Activated T-helper 17 cell treated with anti-CD3 and anti-CD28 coated beads, Interleukin-2, amount 50 U/mL, for 72 hours (primary cell): ENCODE measurements around the gene RBPJ. TPM values are rescaled to one million over a fixed set of nuclear protein-coding genes. Genes with fewer than 3 reads are reported as not detected.
"Not testable (repeated sequence)": the region's sequence is repeated elsewhere in the genome, so short reads cannot be mapped to it uniquely, and the experiment has no call there.

Experiments
- ATAC-seq: fragments of 150-1000 bp; cut with Tn5 transposase; replicated peaks from 2 replicates; pipeline ENCODE4 v1.10.0; 2021; ENCODE audit warnings: mild to moderate bottlenecking, moderate library complexity
- H3K27ac Mint-ChIP-seq: one replicate; pipeline ENCODE4 v1.8.0; 2022; ENCODE audit warnings: mixed read lengths
- H3K27me3 Mint-ChIP-seq: one replicate; pipeline ENCODE4 v1.8.0; 2022; ENCODE audit warnings: mixed read lengths
- H3K36me3 Mint-ChIP-seq: one replicate; pipeline ENCODE4 v1.8.0; 2022; ENCODE audit warnings: low read depth, mild to moderate bottlenecking, mixed read lengths
- H3K4me1 Mint-ChIP-seq: one replicate; pipeline ENCODE4 v1.8.0; 2022; ENCODE audit warnings: mixed read lengths
- H3K4me3 Mint-ChIP-seq: one replicate; pipeline ENCODE4 v1.8.0; 2022; ENCODE audit warnings: mild to moderate bottlenecking, mixed read lengths
- H3K9me3 Mint-ChIP-seq: one replicate; pipeline ENCODE4 v1.8.0; 2022; ENCODE audit warnings: mixed read lengths
- total RNA-seq, 2 donors: library from RNA; stranded (reverse); gene quantifications; one replicate each; pipeline ENCODE4 v1.2.3, GENCODE V29; 2022

Gene RBPJ
- total RNA-seq, 2 donors from 2014 or later, result 238 to 481 TPM

GRCh38 chr4:26343038-26343398 lies 22.2 kb downstream of the RBPJ start:
- Mint-ChIP-seq H3K4me3 (peak overlapping the region; percentile 50), H3K4me1 (peaks cover 57% of the 10 kb centered on the region), H3K27ac (no peak overlapping the region), H3K36me3 (peaks cover 78% of the 10 kb centered on the region), H3K27me3 (no peaks in the 10 kb centered on the region), H3K9me3 (no peaks in the 10 kb centered on the region)
- no peak for ATAC-seq

- Mint-ChIP-seq H3K9me3 (no peaks in the 10 kb centered on the region), H3K4me1 (peaks cover 63% of the 10 kb centered on the region), H3K27me3 (no peaks in the 10 kb centered on the region), H3K27ac (peak overlapping the region; percentile 57), H3K4me3 (peak overlapping the region; percentile 42), H3K36me3 (peaks cover 83% of the 10 kb centered on the region)
- ATAC-seq, result no peak
These were observed 24.2 kb downstream of the RBPJ start for GRCh38 chr4:26344901-26345564.

- Mint-ChIP-seq H3K27ac (peak overlapping the region; percentile 57), H3K4me1 (peaks cover 64% of the 10 kb centered on the region), H3K27me3 (no peaks in the 10 kb centered on the region), H3K36me3 (peaks cover 83% of the 10 kb centered on the region), H3K4me3 (peak overlapping the region; percentile 42), H3K9me3 (no peaks in the 10 kb centered on the region)
- ATAC-seq, result no peak
These were observed 24.7 kb downstream of the RBPJ start for GRCh38 chr4:26345565-26345938.

GRCh38 chr4:26346203-26346620 lies 25.4 kb downstream of the RBPJ start:
- Mint-ChIP-seq H3K27me3 (no peaks in the 10 kb centered on the region), H3K9me3 (no peaks in the 10 kb centered on the region), H3K27ac (peak overlapping the region; percentile 57), H3K36me3 (peaks cover 82% of the 10 kb centered on the region), H3K4me1 (peaks cover 60% of the 10 kb centered on the region), H3K4me3 (peak overlapping the region; percentile 42)
- no peak for ATAC-seq

GRCh38 chr4:26349496-26349895 lies 28.7 kb downstream of the RBPJ start:
- H3K4me1 Mint-ChIP-seq, result peaks cover 48% of the 10 kb centered on the region
- peak; percentile 48 for ATAC-seq
- no peak overlapping the region for H3K27ac Mint-ChIP-seq
- no peaks in the 10 kb centered on the region for H3K27me3 Mint-ChIP-seq
- H3K4me3 Mint-ChIP-seq, result no peak overlapping the region
- no peaks in the 10 kb centered on the region for H3K9me3 Mint-ChIP-seq
- peaks cover 84% of the 10 kb centered on the region for H3K36me3 Mint-ChIP-seq

- Mint-ChIP-seq H3K27ac (peak overlapping the region; percentile 17), H3K4me3 (no peak overlapping the region), H3K4me1 (peaks cover 40% of the 10 kb centered on the region), H3K36me3 (peaks cover 72% of the 10 kb centered on the region), H3K27me3 (no peaks in the 10 kb centered on the region), H3K9me3 (no peaks in the 10 kb centered on the region)
- ATAC-seq, result no peak
These were observed 30.9 kb downstream of the RBPJ start for GRCh38 chr4:26351685-26352084.

- H3K4me3 Mint-ChIP-seq, result no peak overlapping the region
- no peak overlapping the region for H3K27ac Mint-ChIP-seq
- peaks cover 45% of the 10 kb centered on the region for H3K36me3 Mint-ChIP-seq
- H3K9me3 Mint-ChIP-seq, result no peaks in the 10 kb centered on the region
- peaks cover 25% of the 10 kb centered on the region for H3K4me1 Mint-ChIP-seq
- H3K27me3 Mint-ChIP-seq, result no peaks in the 10 kb centered on the region
- ATAC-seq, result no peak
These were observed 33.7 kb downstream of the RBPJ start for GRCh38 chr4:26354491-26354890.

- Mint-ChIP-seq H3K27me3 (no peaks in the 10 kb centered on the region), H3K9me3 (no peaks in the 10 kb centered on the region), H3K27ac (no peak overlapping the region), H3K4me1 (peaks cover 21% of the 10 kb centered on the region), H3K36me3 (peaks cover 40% of the 10 kb centered on the region), H3K4me3 (no peak overlapping the region)
- ATAC-seq, result no peak
These were observed 34.7 kb downstream of the RBPJ start for GRCh38 chr4:26355392-26356052.

GRCh38 chr4:26356081-26356501 lies 35.3 kb downstream of the RBPJ start:
- peak; percentile 50 for ATAC-seq
- no peak overlapping the region for H3K4me3 Mint-ChIP-seq
- H3K9me3 Mint-ChIP-seq, result no peaks in the 10 kb centered on the region
- H3K27ac Mint-ChIP-seq, result no peak overlapping the region
- peaks cover 41% of the 10 kb centered on the region for H3K36me3 Mint-ChIP-seq
- peaks cover 25% of the 10 kb centered on the region for H3K4me1 Mint-ChIP-seq
- no peaks in the 10 kb centered on the region for H3K27me3 Mint-ChIP-seq

- ATAC-seq, H3K27ac Mint-ChIP-seq: not testable (repeated sequence)
These were observed 38.7 kb downstream of the RBPJ start for GRCh38 chr4:26359521-26359920.

GRCh38 chr4:26360273-26360672 lies 39.5 kb downstream of the RBPJ start:
- H3K27me3 Mint-ChIP-seq, result no peaks in the 10 kb centered on the region
- no peak for ATAC-seq
- H3K36me3 Mint-ChIP-seq, result peaks cover 51% of the 10 kb centered on the region
- peaks cover 18% of the 10 kb centered on the region for H3K4me1 Mint-ChIP-seq
- H3K4me3 Mint-ChIP-seq, result peak overlapping the region; percentile 37
- no peak overlapping the region for H3K27ac Mint-ChIP-seq
- H3K9me3 Mint-ChIP-seq, result no peaks in the 10 kb centered on the region

More at GRCh38 chr4:26359521-26359920, 38.7 kb downstream of the RBPJ start:
- H3K4me1 Mint-ChIP-seq, result peaks cover 23% of the 10 kb centered on the region
- not testable (repeated sequence) for H3K4me3 Mint-ChIP-seq, H3K27me3 Mint-ChIP-seq, H3K9me3 Mint-ChIP-seq
- H3K36me3 Mint-ChIP-seq, result peaks cover 50% of the 10 kb centered on the region

GRCh38 chr4:26360864-26361263 lies 40.0 kb downstream of the RBPJ start:
- no peaks in the 10 kb centered on the region for H3K9me3 Mint-ChIP-seq
- H3K4me3 Mint-ChIP-seq, result peak overlapping the region; percentile 37
- peaks cover 18% of the 10 kb centered on the region for H3K4me1 Mint-ChIP-seq
- H3K27ac Mint-ChIP-seq, result no peak overlapping the region
- ATAC-seq, result peak; percentile 19
- no peaks in the 10 kb centered on the region for H3K27me3 Mint-ChIP-seq
- peaks cover 57% of the 10 kb centered on the region for H3K36me3 Mint-ChIP-seq

- H3K9me3 Mint-ChIP-seq, result no peaks in the 10 kb centered on the region
- no peak for ATAC-seq
- peak overlapping the region; percentile 37 for H3K4me3 Mint-ChIP-seq
- H3K27ac Mint-ChIP-seq, result no peak overlapping the region
- H3K36me3 Mint-ChIP-seq, result peaks cover 61% of the 10 kb centered on the region
- H3K27me3 Mint-ChIP-seq, result no peaks in the 10 kb centered on the region
- peaks cover 18% of the 10 kb centered on the region for H3K4me1 Mint-ChIP-seq
These were observed 40.5 kb downstream of the RBPJ start for GRCh38 chr4:26361297-26361696.

GRCh38 chr4:26362745-26363439 lies 42.1 kb downstream of the RBPJ start:
- Mint-ChIP-seq H3K27ac (no peak overlapping the region), H3K9me3 (no peaks in the 10 kb centered on the region), H3K4me3 (no peak overlapping the region), H3K36me3 (peaks cover 77% of the 10 kb centered on the region), H3K4me1 (peaks cover 19% of the 10 kb centered on the region), H3K27me3 (no peaks in the 10 kb centered on the region)
- no peak for ATAC-seq
